Right lobe of liver (tissue), 4 donors: ENCODE measurements around the gene PTPRU.

Source experiments
- CTCF ChIP-seq, 4 donors: fragments of 200-600 bp in 3 of 4; fragments of 450-650 bp in 1 of 4; IDR thresholded peaks; one replicate each; pipeline versions ENCODE4 v1.5.1 to v1.8.0; 2016 to 2022; ENCODE audit warnings: antibody characterized with exemption in 4 of 4, mild to moderate bottlenecking in 2 of 4
- POLR2A ChIP-seq: fragments of 450-650 bp; IDR thresholded peaks from one replicate; pipeline ENCODE4 v1.6.1; 2017; ENCODE audit warnings: antibody characterized with exemption, mild to moderate bottlenecking
- donor health status: DM: no; HTN: no; CAD: no.
- donor health status: DM: no; HTN: no; CAD: no.
- donor health status: DM: no; HTN: yes; CAD: no.

- no peak for TF ChIP-seq POLR2A
- no peak for TF ChIP-seq CTCF (IDR thresholded peaks at IDR 0.05)
Measured at GRCh38 chr1:29344336-29344735, 108.0 kb downstream of the PTPRU start.
